Skeletal muscle tissue (tissue), 4 donors: Measurements from ENCODE around the gene RGS21. TPM values are rescaled to one million over a fixed set of nuclear protein-coding genes. Genes with fewer than 3 reads are reported as not detected.

Experiments used
- H3K27ac ChIP-seq: one replicate; pipeline ENCODE4 v1.7.0; 2013; ENCODE audit warnings: mild to moderate bottlenecking, low read depth, low read length, inconsistent platforms
- H3K27me3 ChIP-seq, 3 donors: one replicate each; pipeline ENCODE4 v1.7.0; 2013; ENCODE audit warnings: low read length in 3 of 3; ENCODE audit not compliant: control insufficient read depth in 3 of 3, insufficient read depth in 3 of 3
- H3K36me3 ChIP-seq, 3 donors: one replicate each; pipeline ENCODE4 v1.7.0; 2013; ENCODE audit warnings: low read length in 3 of 3; ENCODE audit not compliant: control insufficient read depth in 3 of 3, insufficient read depth in 3 of 3
- H3K4me1 ChIP-seq, 3 donors: one replicate each; pipeline ENCODE4 v1.7.0; 2013; ENCODE audit warnings: low read length in 3 of 3, mild to moderate bottlenecking in 3 of 3; ENCODE audit not compliant: control insufficient read depth in 3 of 3, insufficient read depth in 3 of 3
- H3K4me3 ChIP-seq, 3 donors: one replicate each; pipeline ENCODE4 v1.7.0; 2013; ENCODE audit warnings: low read length in 3 of 3
- H3K9ac ChIP-seq, 3 donors: one replicate each; pipeline ENCODE4 v1.7.0; 2013; ENCODE audit warnings: low read length in 3 of 3, mild to moderate bottlenecking in 3 of 3, moderate library complexity in 2 of 3, low read depth in 1 of 3
- H3K9me3 ChIP-seq, 3 donors: one replicate each; pipeline ENCODE4 v1.7.0; 2013; ENCODE audit warnings: low read length in 3 of 3; ENCODE audit not compliant: control insufficient read depth in 3 of 3
- total RNA-seq: library from RNA; depleted of rRNA; stranded (reverse); fragments of >200 nt; gene quantifications from one replicate; pipeline ENCODE4 v1.2.3, GENCODE V29; 2014
- donor health status: Osteomylitis.

The RGS21 gene
- total RNA-seq, 1 donor from 2014 or later: not detected

DNA sequence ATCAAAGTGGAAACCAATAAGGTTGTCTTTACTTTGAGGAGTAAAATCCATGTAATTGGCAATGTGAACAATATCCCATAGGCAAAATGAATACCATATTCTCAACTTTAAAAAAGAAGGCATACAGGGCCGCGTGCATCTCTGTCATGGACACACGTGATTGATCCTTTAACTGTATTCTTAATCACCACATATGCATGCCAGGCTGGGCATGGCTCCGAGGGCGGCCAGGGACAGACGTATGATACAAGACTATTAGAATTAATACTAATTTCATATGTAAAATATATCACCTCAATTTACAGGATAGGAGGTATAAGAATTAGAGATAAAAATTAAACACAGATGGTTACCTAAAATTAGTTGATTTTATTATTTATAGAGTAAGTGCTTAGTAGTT, 11.2 kb downstream of the RGS21 start:
- no peak overlapping the region for H3K27ac ChIP-seq
- no peak overlapping the region for H3K4me3 ChIP-seq
- no peak overlapping the region for H3K9ac ChIP-seq
- no peaks in the 10 kb centered on the region for H3K36me3 ChIP-seq
- no peaks in the 10 kb centered on the region for H3K27me3 ChIP-seq
- H3K4me1 ChIP-seq: no peaks in the 10 kb centered on the region
- no peaks in the 10 kb centered on the region for H3K9me3 ChIP-seq

DNA sequence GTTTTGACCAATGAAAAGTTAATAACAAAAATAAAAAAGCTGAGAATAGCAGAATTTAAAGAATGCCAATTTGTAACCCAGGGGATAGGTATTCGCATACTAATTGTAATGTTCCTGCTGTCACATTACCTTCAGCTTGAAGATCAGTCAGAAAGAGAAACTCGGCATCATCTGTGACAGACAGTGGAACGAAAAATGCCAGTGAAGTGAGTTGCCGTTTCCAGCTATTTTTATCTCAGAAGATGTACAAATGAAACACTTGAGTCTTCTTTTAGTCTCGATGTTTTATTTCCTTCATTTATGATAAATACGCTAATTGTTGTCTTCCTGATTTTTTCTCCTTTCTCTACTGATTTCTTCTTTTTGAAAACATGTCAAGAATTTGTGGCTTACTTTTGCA, 26.1 kb downstream of the RGS21 start:
- Histone ChIP-seq H3K27ac (no peak overlapping the region), H3K4me1 (no peaks in the 10 kb centered on the region), H3K36me3 (no peaks in the 10 kb centered on the region), H3K27me3 (no peaks in the 10 kb centered on the region), H3K9me3 (no peaks in the 10 kb centered on the region), H3K4me3 (no peak overlapping the region), H3K9ac (no peak overlapping the region)

DNA sequence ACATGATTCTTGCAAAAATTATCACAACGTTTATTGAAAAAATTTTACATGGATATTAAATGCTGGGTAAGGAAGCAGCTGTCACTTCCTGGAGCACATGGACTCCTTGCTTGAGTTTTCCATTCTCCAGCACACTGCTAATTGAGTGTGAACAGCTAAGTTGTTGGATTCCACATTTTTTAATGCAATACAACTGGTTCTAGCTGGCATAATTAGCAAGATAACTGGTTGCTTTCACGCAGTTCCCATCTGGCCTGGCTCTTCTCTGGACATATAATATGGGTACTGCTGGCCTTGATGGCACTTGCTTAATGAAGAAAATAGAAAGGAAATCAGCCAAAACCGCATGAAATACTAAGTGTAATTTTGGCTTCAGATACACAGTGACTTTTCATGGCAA, 26.6 kb downstream of the RGS21 start:
- Histone ChIP-seq H3K4me3 (no peak overlapping the region), H3K36me3 (no peaks in the 10 kb centered on the region), H3K27ac (no peak overlapping the region), H3K9ac (no peak overlapping the region), H3K27me3 (no peaks in the 10 kb centered on the region), H3K4me1 (no peaks in the 10 kb centered on the region), H3K9me3 (no peaks in the 10 kb centered on the region)

DNA sequence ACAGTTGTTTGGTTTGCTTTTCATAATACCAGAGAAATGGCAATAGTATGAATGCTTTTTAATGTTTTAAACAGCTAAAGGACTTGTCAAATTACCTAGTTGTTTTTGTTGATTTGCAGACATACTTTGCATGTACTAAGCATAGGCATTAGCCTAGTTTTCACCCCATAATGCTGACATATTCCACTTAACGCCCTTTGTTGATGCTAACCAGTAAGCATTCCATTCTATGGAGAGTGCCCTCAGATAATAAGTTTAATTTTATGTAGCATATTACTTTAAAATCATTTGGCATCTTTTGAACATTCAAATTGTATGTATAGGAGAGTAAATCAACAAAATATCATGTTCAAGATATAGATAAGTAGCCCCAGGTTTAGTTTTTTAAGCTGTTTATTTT, 32.5 kb downstream of the RGS21 start:
- Histone ChIP-seq H3K4me1 (no peaks in the 10 kb centered on the region), H3K4me3 (no peak overlapping the region), H3K27me3 (no peaks in the 10 kb centered on the region), H3K9me3 (no peaks in the 10 kb centered on the region), H3K9ac (no peak overlapping the region), H3K36me3 (no peaks in the 10 kb centered on the region), H3K27ac (no peak overlapping the region)

DNA sequence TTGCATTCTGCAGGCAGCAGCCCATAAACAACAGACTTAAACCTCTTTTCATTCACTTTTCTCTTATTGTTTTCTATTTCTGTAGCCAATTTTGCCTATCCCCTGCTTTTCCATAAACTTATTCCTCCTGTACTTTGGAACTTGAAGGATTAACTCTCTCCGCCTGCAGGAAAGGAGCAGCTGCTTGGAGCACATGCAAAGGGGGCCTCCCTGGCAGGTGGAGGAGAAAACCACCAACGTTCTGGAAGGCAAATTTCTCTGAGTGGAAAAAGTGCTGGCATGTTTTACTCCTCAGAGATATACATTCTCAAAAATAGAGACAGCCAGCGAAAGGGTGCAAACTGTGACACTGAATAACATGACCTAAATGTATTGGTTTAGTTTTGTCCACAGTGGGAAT, 33.6 kb downstream of the RGS21 start:
- no peak overlapping the region for H3K9ac ChIP-seq
- no peaks in the 10 kb centered on the region for H3K36me3 ChIP-seq
- no peaks in the 10 kb centered on the region for H3K9me3 ChIP-seq
- no peaks in the 10 kb centered on the region for H3K27me3 ChIP-seq
- no peaks in the 10 kb centered on the region for H3K4me1 ChIP-seq
- no peak overlapping the region for H3K4me3 ChIP-seq
- no peak overlapping the region for H3K27ac ChIP-seq

DNA sequence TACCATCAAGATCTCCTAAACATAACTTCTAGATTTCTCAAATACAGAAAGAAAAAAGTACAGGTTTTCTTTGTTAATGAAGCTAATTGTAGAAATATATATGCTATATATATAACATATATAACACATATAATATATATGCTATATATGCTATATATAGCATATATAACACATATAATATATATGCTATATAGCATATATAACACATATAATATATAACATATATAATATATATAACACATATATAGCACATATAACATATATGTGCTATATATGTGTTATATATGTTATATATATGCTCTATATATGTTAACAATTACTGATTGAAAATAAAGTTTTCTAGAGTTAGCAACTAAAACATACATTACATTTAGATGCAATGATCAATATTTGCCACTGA, 34.8 kb downstream of the RGS21 start:
- Histone ChIP-seq H3K36me3 (no peaks in the 10 kb centered on the region), H3K9ac (no peak overlapping the region), H3K4me1 (no peaks in the 10 kb centered on the region), H3K27ac (no peak overlapping the region), H3K27me3 (no peaks in the 10 kb centered on the region), H3K9me3 (no peaks in the 10 kb centered on the region), H3K4me3 (no peak overlapping the region)

DNA sequence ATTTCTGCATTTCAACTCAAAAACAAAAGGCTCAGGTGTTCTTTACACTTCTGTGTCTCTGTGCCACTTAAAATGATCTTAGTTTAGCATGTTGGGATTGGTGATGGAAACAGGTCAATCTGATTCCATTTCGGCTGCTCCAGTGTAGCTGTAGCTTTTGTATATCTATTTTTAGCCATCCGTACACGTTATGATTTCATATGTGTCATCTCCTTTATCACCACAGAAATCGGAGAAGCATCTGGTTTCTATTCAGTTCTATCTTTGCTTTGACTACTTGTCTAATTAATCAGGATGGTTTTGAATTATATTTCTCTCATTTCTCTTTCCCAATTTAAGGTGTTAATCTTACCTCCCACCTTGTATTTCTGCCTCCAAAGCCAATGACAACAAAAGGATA, 41.1 kb downstream of the RGS21 start:
- H3K9ac ChIP-seq: no peak overlapping the region
- H3K36me3 ChIP-seq: no peaks in the 10 kb centered on the region
- no peak overlapping the region for H3K27ac ChIP-seq
- no peak overlapping the region for H3K4me3 ChIP-seq
- H3K9me3 ChIP-seq: no peaks in the 10 kb centered on the region
- no peaks in the 10 kb centered on the region for H3K27me3 ChIP-seq
- no peaks in the 10 kb centered on the region for H3K4me1 ChIP-seq

DNA sequence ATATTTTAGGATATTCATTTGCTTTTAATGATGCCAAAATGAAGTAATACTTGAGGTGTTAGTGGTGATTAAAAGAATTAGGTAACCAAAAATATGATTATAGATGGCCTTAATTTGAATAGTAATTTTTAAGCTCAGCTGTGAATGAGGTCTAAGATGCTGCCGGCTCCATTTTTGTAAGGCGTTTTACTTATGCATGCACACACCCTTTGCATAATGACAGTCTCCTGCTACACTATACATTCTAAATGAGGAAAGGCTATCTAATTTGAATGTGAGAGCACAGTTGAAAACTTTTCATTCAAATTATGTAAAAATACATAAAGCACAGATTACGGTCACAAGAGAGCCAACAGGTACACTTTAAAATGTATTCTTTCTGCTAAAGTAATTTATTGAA, 41.6 kb downstream of the RGS21 start:
- H3K27me3 ChIP-seq: no peaks in the 10 kb centered on the region
- H3K9me3 ChIP-seq: no peaks in the 10 kb centered on the region
- no peak overlapping the region for H3K4me3 ChIP-seq
- no peak overlapping the region for H3K9ac ChIP-seq
- no peaks in the 10 kb centered on the region for H3K4me1 ChIP-seq
- H3K36me3 ChIP-seq: no peaks in the 10 kb centered on the region
- no peak overlapping the region for H3K27ac ChIP-seq

DNA sequence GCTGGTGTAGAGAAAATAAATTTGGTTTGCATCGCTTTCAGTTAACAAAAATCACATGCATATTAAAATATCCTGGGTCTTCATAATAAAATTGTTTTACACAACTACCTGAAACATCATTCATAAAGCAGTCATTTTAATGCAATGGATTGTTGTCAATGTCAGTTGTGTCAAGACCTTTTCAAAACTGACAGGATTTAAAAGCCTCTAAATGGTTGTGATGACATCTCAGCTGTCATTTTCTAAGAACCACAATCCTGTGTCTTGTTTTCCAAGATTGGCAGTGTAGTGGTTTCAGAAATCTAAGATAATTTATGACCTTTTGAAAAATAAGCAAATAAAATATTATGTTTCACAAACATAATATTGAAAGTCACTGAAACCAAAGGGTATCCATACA, 42.0 kb downstream of the RGS21 start:
- Histone ChIP-seq H3K27me3 (no peaks in the 10 kb centered on the region), H3K4me1 (no peaks in the 10 kb centered on the region), H3K9me3 (no peaks in the 10 kb centered on the region), H3K36me3 (no peaks in the 10 kb centered on the region), H3K4me3 (no peak overlapping the region), H3K27ac (no peak overlapping the region), H3K9ac (no peak overlapping the region)

DNA sequence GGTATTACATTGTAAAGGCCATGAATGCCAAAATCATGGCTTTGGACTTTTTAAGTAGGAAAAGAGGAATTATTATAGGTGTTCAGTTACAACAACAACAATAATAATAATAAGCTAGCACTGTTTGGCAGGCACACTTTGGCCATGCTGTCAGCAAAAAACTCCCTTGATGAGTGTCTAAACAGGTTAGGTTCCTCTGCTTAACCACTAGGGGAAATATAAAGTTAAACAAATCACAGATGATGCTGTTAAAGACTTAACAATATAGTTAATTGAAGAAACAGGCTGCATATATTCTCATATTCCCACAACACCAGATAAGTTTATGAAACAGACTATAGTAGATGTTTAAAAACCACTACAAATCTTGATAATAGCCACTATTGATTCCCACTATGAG, 46.4 kb downstream of the RGS21 start:
- no peaks in the 10 kb centered on the region for H3K27me3 ChIP-seq

DNA sequence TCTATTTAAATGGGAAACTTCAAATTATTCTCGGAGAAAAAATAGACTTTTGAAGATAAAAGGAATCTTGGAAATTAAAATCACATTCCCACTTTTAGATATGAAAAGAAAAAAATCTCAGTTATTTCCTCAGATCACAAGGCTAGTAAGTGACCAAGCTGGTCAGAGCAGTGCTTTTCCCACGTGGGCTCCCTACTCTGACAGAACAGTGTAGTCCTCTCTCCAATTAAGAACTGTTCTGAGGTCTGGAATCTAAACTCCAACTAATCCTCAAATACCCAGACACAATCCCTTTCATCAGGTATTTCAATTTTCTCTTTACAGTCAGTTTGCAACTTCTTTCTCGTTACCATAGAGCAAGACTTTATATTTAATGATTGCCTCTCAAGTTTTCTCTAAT, 50.6 kb downstream of the RGS21 start:
- no peak overlapping the region for H3K27ac ChIP-seq
- no peak overlapping the region for H3K4me3 ChIP-seq
- no peaks in the 10 kb centered on the region for H3K36me3 ChIP-seq
- no peaks in the 10 kb centered on the region for H3K4me1 ChIP-seq
- H3K27me3 ChIP-seq: no peaks in the 10 kb centered on the region
- H3K9me3 ChIP-seq: no peaks in the 10 kb centered on the region
- no peak overlapping the region for H3K9ac ChIP-seq

More for the DNA sequence above, 46.4 kb downstream of the RGS21 start:
- H3K4me3 ChIP-seq: no peak overlapping the region
- H3K4me1 ChIP-seq: no peaks in the 10 kb centered on the region
- no peaks in the 10 kb centered on the region for H3K36me3 ChIP-seq
- no peak overlapping the region for H3K9ac ChIP-seq
- H3K9me3 ChIP-seq: no peaks in the 10 kb centered on the region
- no peak overlapping the region for H3K27ac ChIP-seq
